Gastrocnemius medialis (tissue), 4 donors: ENCODE results near the gene TFRC.

Experiments
- POLR2A ChIP-seq, 2 donors: fragments of 450-650 bp; IDR thresholded peaks; one replicate each; pipeline ENCODE4 v1.6.1; 2017; ENCODE audit warnings: antibody characterized with exemption in 2 of 2, mild to moderate bottlenecking in 2 of 2, moderate library complexity in 2 of 2
- TF ChIP-seq, protein P1 (sequence below), 5 experiments: fragments of 450-650 bp in 3 of 5; fragments of 200-600 bp in 2 of 5; sonication (generic) in 2 of 5; IDR thresholded peaks in 4 of 5; conservative IDR thresholded peaks in 1 of 5; 1 replicate in 4 of 5; 2 replicates in 1 of 5; pipeline ENCODE4 v1.5.1; 2016 to 2019; ENCODE audit warnings: antibody characterized with exemption in 5 of 5, mild to moderate bottlenecking in 3 of 5, moderate library complexity in 3 of 5

DNA sequence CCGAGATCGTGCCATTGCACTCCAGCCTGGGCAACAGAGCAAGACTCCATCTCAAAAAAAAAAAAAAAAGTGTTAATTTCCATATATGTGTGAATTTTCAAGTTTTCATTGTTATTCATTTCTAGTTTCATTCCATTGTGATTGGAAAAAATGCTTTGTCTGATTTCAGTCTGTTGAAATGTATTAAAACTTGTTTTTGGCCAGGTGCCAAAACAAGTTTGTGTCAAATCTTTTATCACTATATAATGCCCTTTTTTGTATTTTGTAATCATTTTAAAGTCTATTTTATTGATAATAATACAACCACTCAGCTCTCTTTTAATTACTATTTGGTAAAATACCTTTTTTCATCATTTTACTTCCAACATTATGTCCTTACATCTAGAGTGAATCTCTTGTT is 42.5 kb downstream of the TFRC start:
- TF ChIP-seq, protein P1, sequence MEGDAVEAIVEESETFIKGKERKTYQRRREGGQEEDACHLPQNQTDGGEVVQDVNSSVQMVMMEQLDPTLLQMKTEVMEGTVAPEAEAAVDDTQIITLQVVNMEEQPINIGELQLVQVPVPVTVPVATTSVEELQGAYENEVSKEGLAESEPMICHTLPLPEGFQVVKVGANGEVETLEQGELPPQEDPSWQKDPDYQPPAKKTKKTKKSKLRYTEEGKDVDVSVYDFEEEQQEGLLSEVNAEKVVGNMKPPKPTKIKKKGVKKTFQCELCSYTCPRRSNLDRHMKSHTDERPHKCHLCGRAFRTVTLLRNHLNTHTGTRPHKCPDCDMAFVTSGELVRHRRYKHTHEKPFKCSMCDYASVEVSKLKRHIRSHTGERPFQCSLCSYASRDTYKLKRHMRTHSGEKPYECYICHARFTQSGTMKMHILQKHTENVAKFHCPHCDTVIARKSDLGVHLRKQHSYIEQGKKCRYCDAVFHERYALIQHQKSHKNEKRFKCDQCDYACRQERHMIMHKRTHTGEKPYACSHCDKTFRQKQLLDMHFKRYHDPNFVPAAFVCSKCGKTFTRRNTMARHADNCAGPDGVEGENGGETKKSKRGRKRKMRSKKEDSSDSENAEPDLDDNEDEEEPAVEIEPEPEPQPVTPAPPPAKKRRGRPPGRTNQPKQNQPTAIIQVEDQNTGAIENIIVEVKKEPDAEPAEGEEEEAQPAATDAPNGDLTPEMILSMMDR (IDR thresholded peaks at IDR 0.05 in 4 of 5, conservative IDR thresholded peaks at IDR 0.05 in 1 of 5): no peak
- TF ChIP-seq POLR2A (IDR thresholded peaks at IDR 0.05): no peak
